ENCODE measurements around the gene ARHGAP29. TPM values are rescaled to one million over a fixed set of nuclear protein-coding genes. Genes with fewer than 3 reads are reported as not detected.

Gene ARHGAP29
- total and polyA plus RNA-seq, 10 of the 15 experiments (the other 5 are each of a cell fraction or from before 2014, with no cell fraction given) = under 0.01 to 0.43 (median 0.10) TPM; not detected in 4

DNA sequence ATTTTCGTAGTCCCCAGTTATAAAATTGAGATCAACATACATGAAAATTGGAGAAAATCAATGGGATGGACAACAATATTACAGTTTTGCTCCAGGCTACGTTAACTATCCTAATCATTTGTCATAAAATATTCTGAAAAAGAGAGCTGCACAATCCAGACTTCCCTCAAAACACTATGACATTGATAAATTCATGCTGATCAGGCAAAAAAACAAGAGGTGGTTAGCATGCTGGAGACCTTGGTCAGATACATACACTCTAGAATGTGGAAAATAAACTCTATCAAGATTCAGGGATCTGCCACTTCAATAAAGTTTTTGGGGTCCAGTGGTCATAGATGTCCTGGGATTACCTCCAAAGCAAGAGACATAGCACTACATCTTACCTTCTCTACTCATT lies 32.5 kb upstream of the ARHGAP29 start:
- TF ChIP-seq WRNIP1 (IDR thresholded peaks at IDR 0.05; ENCODE audit: borderline replicate concordance, low read depth, low read length) = no peak
- TF ChIP-seq, protein P1, sequence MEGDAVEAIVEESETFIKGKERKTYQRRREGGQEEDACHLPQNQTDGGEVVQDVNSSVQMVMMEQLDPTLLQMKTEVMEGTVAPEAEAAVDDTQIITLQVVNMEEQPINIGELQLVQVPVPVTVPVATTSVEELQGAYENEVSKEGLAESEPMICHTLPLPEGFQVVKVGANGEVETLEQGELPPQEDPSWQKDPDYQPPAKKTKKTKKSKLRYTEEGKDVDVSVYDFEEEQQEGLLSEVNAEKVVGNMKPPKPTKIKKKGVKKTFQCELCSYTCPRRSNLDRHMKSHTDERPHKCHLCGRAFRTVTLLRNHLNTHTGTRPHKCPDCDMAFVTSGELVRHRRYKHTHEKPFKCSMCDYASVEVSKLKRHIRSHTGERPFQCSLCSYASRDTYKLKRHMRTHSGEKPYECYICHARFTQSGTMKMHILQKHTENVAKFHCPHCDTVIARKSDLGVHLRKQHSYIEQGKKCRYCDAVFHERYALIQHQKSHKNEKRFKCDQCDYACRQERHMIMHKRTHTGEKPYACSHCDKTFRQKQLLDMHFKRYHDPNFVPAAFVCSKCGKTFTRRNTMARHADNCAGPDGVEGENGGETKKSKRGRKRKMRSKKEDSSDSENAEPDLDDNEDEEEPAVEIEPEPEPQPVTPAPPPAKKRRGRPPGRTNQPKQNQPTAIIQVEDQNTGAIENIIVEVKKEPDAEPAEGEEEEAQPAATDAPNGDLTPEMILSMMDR (IDR thresholded peaks at IDR 0.05 in 2 of 3, conservative IDR thresholded peaks at IDR 0.05 in 1 of 3; ENCODE audit: control insufficient read depth in 2 of 3, extremely low read depth in 1 of 3, insufficient read depth in 1 of 3, low read depth in 3 of 3, low read length in 3 of 3) = no peak
- no peak for TF ChIP-seq TCF7 (IDR thresholded peaks at IDR 0.05; ENCODE audit: borderline replicate concordance)
- no peak for TF ChIP-seq CBX3 (IDR thresholded peaks at IDR 0.05; ENCODE audit: borderline replicate concordance, low read depth)
- TF ChIP-seq ZNF24 (IDR thresholded peaks at IDR 0.05) = no peak
- in situ Hi-C loops (cut with MboI) = no loop called here
- ChIA-PET RAD21 (ENCODE audit: unreplicated experiment) (no interaction called here), SMC1A (ENCODE audit: uncharacterized antibody, unreplicated experiment) (no interaction called here), POLR2A (no interaction called here), CTCF (no interaction called here)
- no peak overlapping the region for H2AFZ ChIP-seq (ENCODE audit: control insufficient read depth, low read depth, low read length)
- peaks cover 0 to 2% of the 10 kb centered on the region in 2 experiments; a peak in 1 of 4 replicates for H3K27me3 ChIP-seq (replicated peaks in 1 of 2; ENCODE audit: control insufficient read depth in 2 of 2, insufficient read depth in 2 of 2, low read length in 1 of 2)
- no peaks in the 10 kb centered on the region for H4K20me1 ChIP-seq (ENCODE audit: control insufficient read depth, insufficient read depth)
- ATAC-seq (no peak), FAIRE-seq (no peak), DNase-seq (ENCODE audit: low read depth, low spot score) (no peak)
- no peak overlapping the region for H3K9ac ChIP-seq (ENCODE audit: control insufficient read depth, insufficient read depth, low read length)
- H3K4me3 ChIP-seq = no peak overlapping the region
- no TSS peak for BruUV-seq (replicated peaks)
- H3K4me2 ChIP-seq (ENCODE audit: control insufficient read depth, insufficient read depth) = no peak overlapping the region
- H3K79me2 ChIP-seq (ENCODE audit: control insufficient read depth, insufficient read depth, low read length) = no peaks in the 10 kb centered on the region
- no peak overlapping the region for H3K27ac ChIP-seq (ENCODE audit: control insufficient read depth, insufficient read depth)
- no peaks in the 10 kb centered on the region for H3K36me3 ChIP-seq (ENCODE audit: control insufficient read depth in 2 of 2, insufficient read depth in 2 of 2, low read length in 1 of 2)
- H3K4me1 ChIP-seq (ENCODE audit: control insufficient read depth, insufficient read depth, low read length) = no peaks in the 10 kb centered on the region
- 0% methylated on average over 2 of the region's 2 CpGs for WGBS (ENCODE audit: insufficient coverage, insufficient replicate concordance, low lambda C conversion rate, missing lambda C conversion rate)
- H3K9me3 ChIP-seq (replicated peaks; ENCODE audit: control insufficient read depth, insufficient read depth, low read length) = no peaks in the 10 kb centered on the region
- intact Hi-C loops (cut with micrococcal nuclease; ENCODE audit: unreplicated experiment) = no loop called here

DNA sequence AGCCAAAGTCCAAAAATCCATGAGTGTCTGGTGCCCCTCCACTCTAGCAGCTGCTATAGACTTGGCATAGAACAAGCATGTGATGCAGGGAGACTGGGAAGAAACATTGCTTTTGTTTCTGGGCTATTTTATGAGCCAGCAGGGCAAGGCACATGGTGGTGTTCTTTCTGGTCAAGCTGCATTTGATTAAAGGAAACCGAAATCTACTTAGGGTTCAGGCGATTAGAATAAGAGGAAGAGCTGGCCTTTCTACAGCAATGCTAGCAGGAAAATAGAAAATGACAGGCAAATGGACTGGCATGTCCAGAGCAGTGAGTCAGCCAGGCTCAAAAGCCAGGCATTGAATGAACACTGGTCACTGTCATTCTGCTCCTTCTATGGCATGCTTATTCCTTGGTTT lies 28.5 kb upstream of the ARHGAP29 start:
- no peak for FAIRE-seq
- Histone ChIP-seq H3K27me3 (replicated peaks in 1 of 2; ENCODE audit: control insufficient read depth in 2 of 2, insufficient read depth in 2 of 2, low read length in 1 of 2) (no peaks in the 10 kb centered on the region), H4K20me1 (ENCODE audit: control insufficient read depth, insufficient read depth) (no peaks in the 10 kb centered on the region), H3K9ac (ENCODE audit: control insufficient read depth, insufficient read depth, low read length) (no peak overlapping the region), H3K9me3 (replicated peaks; ENCODE audit: control insufficient read depth, insufficient read depth, low read length) (no peaks in the 10 kb centered on the region), H3K27ac (ENCODE audit: control insufficient read depth, insufficient read depth) (no peak overlapping the region), H3K79me2 (ENCODE audit: control insufficient read depth, insufficient read depth, low read length) (no peaks in the 10 kb centered on the region), H3K4me1 (ENCODE audit: control insufficient read depth, insufficient read depth, low read length) (no peaks in the 10 kb centered on the region), H3K4me3 (no peak overlapping the region), H2AFZ (ENCODE audit: control insufficient read depth, low read depth, low read length) (no peak overlapping the region), H3K4me2 (ENCODE audit: control insufficient read depth, insufficient read depth) (no peak overlapping the region), H3K36me3 (ENCODE audit: control insufficient read depth in 2 of 2, insufficient read depth in 2 of 2, low read length in 1 of 2) (no peaks in the 10 kb centered on the region)
- BruUV-seq (replicated peaks) = no TSS peak
- ChIA-PET CTCF (no interaction called here), POLR2A (interaction anchor here (1.2 kb wide), 1 partner anchor 10 kb away, joined by 3 read pairs; no protein-coding TSS in a partner anchor), RAD21 (ENCODE audit: unreplicated experiment) (no interaction called here), SMC1A (ENCODE audit: uncharacterized antibody, unreplicated experiment) (no interaction called here)
- DNase-seq (ENCODE audit: low read depth, low spot score) = no peak
- ATAC-seq = no peak
- in situ Hi-C loops (cut with MboI) (no loop called here), intact Hi-C loops (cut with micrococcal nuclease; ENCODE audit: unreplicated experiment) (no loop called here)
- TF ChIP-seq ZNF217 (IDR thresholded peaks at IDR 0.05) (no peak), SUZ12 (IDR thresholded peaks at IDR 0.05; ENCODE audit: unreplicated experiment) (no peak), RB1 (IDR thresholded peaks at IDR 0.05; ENCODE audit: borderline replicate concordance) (no peak), RCOR1 (conservative IDR thresholded peaks at IDR 0.05; ENCODE audit: low read depth, low read length) (no peak), NRF1 (conservative IDR thresholded peaks at IDR 0.05; ENCODE audit: low read depth, low read length) (no peak), NFYB (IDR thresholded peaks at IDR 0.05; ENCODE audit: insufficient read depth, low read depth, low read length) (no peak), ZBED1 (IDR thresholded peaks at IDR 0.05; ENCODE audit: borderline replicate concordance) (no peak), SP1 (IDR thresholded peaks at IDR 0.05; ENCODE audit: low read depth, low read length) (no peak)
- TF ChIP-seq, protein P2, sequence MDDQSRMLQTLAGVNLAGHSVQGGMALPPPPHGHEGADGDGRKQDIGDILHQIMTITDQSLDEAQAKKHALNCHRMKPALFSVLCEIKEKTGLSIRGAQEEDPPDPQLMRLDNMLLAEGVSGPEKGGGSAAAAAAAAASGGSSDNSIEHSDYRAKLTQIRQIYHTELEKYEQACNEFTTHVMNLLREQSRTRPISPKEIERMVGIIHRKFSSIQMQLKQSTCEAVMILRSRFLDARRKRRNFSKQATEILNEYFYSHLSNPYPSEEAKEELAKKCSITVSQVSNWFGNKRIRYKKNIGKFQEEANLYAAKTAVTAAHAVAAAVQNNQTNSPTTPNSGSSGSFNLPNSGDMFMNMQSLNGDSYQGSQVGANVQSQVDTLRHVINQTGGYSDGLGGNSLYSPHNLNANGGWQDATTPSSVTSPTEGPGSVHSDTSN (IDR thresholded peaks at IDR 0.05; ENCODE audit: insufficient replicate concordance, low read depth, low read length) = no peak
- TF ChIP-seq, protein P3, sequence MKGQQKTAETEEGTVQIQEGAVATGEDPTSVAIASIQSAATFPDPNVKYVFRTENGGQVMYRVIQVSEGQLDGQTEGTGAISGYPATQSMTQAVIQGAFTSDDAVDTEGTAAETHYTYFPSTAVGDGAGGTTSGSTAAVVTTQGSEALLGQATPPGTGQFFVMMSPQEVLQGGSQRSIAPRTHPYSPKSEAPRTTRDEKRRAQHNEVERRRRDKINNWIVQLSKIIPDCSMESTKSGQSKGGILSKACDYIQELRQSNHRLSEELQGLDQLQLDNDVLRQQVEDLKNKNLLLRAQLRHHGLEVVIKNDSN (IDR thresholded peaks at IDR 0.05; ENCODE audit: borderline replicate concordance, extremely low read length, insufficient read depth, low read depth, low read length) = no peak
- WGBS (ENCODE audit: insufficient coverage, insufficient replicate concordance, low lambda C conversion rate, missing lambda C conversion rate) = 50% methylated on average over 2 of the region's 2 CpGs

Data from GM12878 (cell line).